C4-2B (cell line): ENCODE data around the gene NOX5.

Experiments
- CTCF ChIP-seq: fragments of 450-650 bp; conservative IDR thresholded peaks from 2 replicates; pipeline ENCODE4 v1.5.1; 2017; ENCODE audit warnings: mild to moderate bottlenecking
- ZFX ChIP-seq: fragments of 450-650 bp; IDR thresholded peaks from 2 replicates; pipeline ENCODE4 v1.6.1; 2017

DNA sequence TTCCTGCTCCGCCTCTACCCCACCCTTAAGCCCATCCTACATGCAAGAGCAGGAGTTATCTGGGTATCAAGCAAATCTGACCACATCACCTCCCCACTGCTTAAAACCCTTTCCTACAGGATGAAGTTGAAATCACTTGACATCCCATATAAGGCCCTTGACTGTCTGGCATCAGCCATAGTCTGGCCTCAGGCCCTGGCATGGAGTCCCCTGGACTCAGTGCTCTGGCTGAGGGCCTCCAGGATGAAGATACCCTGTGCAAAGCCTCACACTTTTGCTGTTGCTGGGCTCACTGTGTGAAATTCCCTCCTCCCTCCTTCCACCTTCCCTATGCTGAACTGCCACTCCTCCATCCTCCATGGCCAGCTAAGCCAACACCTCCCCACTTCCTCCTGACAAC is 80.8 kb downstream of the NOX5 start:
- TF ChIP-seq ZFX (no peak), CTCF (no peak)
